ENCODE results near the gene PDE8A.

DNA sequence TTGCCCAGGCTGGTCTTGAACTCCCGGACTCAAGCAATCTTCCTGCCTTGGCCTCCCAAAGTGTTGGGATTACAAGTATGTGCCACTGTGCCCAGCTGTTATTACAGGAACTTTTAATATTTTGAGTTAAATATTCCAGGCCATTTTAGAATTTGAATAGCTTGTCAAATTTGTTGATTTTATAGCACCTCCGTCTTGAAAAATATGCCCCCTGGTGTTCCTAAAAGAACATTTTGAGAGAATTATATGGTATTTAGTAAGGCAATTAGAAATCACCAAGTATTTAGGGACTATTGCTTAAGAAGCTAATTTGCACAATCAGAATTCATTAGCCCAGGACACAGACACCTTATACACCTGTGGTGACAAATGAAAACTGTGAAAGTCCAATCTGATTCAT is 23.7 kb downstream of the PDE8A start:
- TF ChIP-seq, protein P1, sequence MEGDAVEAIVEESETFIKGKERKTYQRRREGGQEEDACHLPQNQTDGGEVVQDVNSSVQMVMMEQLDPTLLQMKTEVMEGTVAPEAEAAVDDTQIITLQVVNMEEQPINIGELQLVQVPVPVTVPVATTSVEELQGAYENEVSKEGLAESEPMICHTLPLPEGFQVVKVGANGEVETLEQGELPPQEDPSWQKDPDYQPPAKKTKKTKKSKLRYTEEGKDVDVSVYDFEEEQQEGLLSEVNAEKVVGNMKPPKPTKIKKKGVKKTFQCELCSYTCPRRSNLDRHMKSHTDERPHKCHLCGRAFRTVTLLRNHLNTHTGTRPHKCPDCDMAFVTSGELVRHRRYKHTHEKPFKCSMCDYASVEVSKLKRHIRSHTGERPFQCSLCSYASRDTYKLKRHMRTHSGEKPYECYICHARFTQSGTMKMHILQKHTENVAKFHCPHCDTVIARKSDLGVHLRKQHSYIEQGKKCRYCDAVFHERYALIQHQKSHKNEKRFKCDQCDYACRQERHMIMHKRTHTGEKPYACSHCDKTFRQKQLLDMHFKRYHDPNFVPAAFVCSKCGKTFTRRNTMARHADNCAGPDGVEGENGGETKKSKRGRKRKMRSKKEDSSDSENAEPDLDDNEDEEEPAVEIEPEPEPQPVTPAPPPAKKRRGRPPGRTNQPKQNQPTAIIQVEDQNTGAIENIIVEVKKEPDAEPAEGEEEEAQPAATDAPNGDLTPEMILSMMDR (IDR thresholded peaks at IDR 0.05): no peak
- TF ChIP-seq POLR2A (IDR thresholded peaks at IDR 0.05): no peak

All from right lobe of liver (tissue), 4 donors.